Liver (tissue), 9 donors: ENCODE measurements around the gene ISM1. TPM values are rescaled to one million over a fixed set of nuclear protein-coding genes. Genes with fewer than 3 reads are reported as not detected.

Experiments used
- DNase-seq: peaks from one replicate; pipeline ENCODE4 v3.0.0-alpha.2; 2017; ENCODE audit warnings: low spot score
- H3K27ac ChIP-seq, 2 donors: one replicate each; pipeline ENCODE4 v1.7.0; 2013; ENCODE audit warnings: inconsistent platforms in 2 of 2, low read length in 2 of 2, control low read depth in 1 of 2, low read depth in 1 of 2, mild to moderate bottlenecking in 1 of 2
- H3K27me3 ChIP-seq, 4 donors: one replicate each; pipeline versions ENCODE4 v1.6.1 to v1.7.0; 2013; ENCODE audit warnings: low read length in 3 of 4, inconsistent platforms in 1 of 4, mild to moderate bottlenecking in 1 of 4, moderate library complexity in 1 of 4; ENCODE audit not compliant: control insufficient read depth in 4 of 4, insufficient read depth in 4 of 4
- H3K36me3 ChIP-seq, 4 donors: one replicate each; pipeline versions ENCODE4 v1.6.1 to v1.7.0; 2013; ENCODE audit warnings: low read length in 3 of 4, mild to moderate bottlenecking in 3 of 4, low read depth in 1 of 4, moderate library complexity in 1 of 4; ENCODE audit not compliant: control insufficient read depth in 4 of 4, insufficient read depth in 3 of 4
- H3K4me1 ChIP-seq, 4 donors: one replicate each; pipeline versions ENCODE4 v1.6.1 to v1.7.0; 2013; ENCODE audit warnings: low read length in 3 of 4, mild to moderate bottlenecking in 3 of 4, moderate library complexity in 1 of 4; ENCODE audit not compliant: control insufficient read depth in 4 of 4, insufficient read depth in 4 of 4
- H3K4me3 ChIP-seq, 3 donors: one replicate each; pipeline versions ENCODE4 v1.6.1 to v1.7.0; 2013; ENCODE audit warnings: low read length in 3 of 3, control low read depth in 1 of 3, low read depth in 1 of 3, mild to moderate bottlenecking in 1 of 3
- H3K9ac ChIP-seq, 2 donors: one replicate each; pipeline ENCODE4 v1.7.0; 2013; ENCODE audit warnings: low read length in 2 of 2, mild to moderate bottlenecking in 2 of 2, moderate library complexity in 2 of 2, control low read depth in 1 of 2, low read depth in 1 of 2
- H3K9me3 ChIP-seq, 4 donors: one replicate each; pipeline versions ENCODE4 v1.6.1 to v1.7.0; 2013; ENCODE audit warnings: low read length in 3 of 4; ENCODE audit not compliant: control insufficient read depth in 4 of 4
- ATF3 ChIP-seq: IDR thresholded peaks from 2 replicates; pipeline ENCODE4 v1.6.1; 2016; ENCODE audit warnings: antibody characterized with exemption
- EGR1 ChIP-seq, 2 donors: IDR thresholded peaks; 2 replicates each; pipeline ENCODE4 v1.6.1; 2016 to 2018; ENCODE audit warnings: antibody characterized with exemption in 2 of 2, low read depth in 2 of 2
- FOXA1 ChIP-seq: IDR thresholded peaks from 2 replicates; pipeline ENCODE4 v1.6.1; 2016; ENCODE audit warnings: antibody characterized with exemption
- FOXA2 ChIP-seq: IDR thresholded peaks from 2 replicates; pipeline ENCODE4 v1.6.1; 2016; ENCODE audit warnings: antibody characterized with exemption
- GABPA ChIP-seq, 2 donors: IDR thresholded peaks in 1 of 2; conservative IDR thresholded peaks in 1 of 2; 2 replicates each; pipeline ENCODE4 v1.6.1; 2016; ENCODE audit warnings: antibody characterized with exemption in 2 of 2, mild to moderate bottlenecking in 1 of 2, moderate library complexity in 1 of 2
- HNF4A ChIP-seq, 2 donors: conservative IDR thresholded peaks; 2 replicates each; pipeline ENCODE4 v1.6.1; 2016; ENCODE audit warnings: antibody characterized with exemption in 2 of 2, mild to moderate bottlenecking in 2 of 2
- HNF4G ChIP-seq: IDR thresholded peaks from 2 replicates; pipeline ENCODE4 v1.6.1; 2016; ENCODE audit warnings: antibody characterized with exemption
- JUND ChIP-seq, 2 donors: IDR thresholded peaks; 2 replicates each; pipeline ENCODE4 v1.6.1; 2016; ENCODE audit warnings: antibody characterized with exemption in 2 of 2
- MAX ChIP-seq: IDR thresholded peaks from 2 replicates; pipeline ENCODE4 v1.6.1; 2016; ENCODE audit warnings: antibody characterized with exemption
- NR2F2 ChIP-seq: IDR thresholded peaks from 2 replicates; pipeline ENCODE4 v1.6.1; 2016; ENCODE audit warnings: antibody characterized with exemption
- RAD21 ChIP-seq, 2 donors: IDR thresholded peaks; 2 replicates each; pipeline ENCODE4 v1.6.1; 2016; ENCODE audit warnings: antibody characterized with exemption in 2 of 2, mild to moderate bottlenecking in 2 of 2
- RXRA ChIP-seq, 2 donors: IDR thresholded peaks; 2 replicates each; pipeline ENCODE4 v1.6.1; 2017 to 2018; ENCODE audit warnings: antibody characterized with exemption in 2 of 2, mild to moderate bottlenecking in 1 of 2
- SP1 ChIP-seq: IDR thresholded peaks from 2 replicates; pipeline ENCODE4 v1.6.1; 2018; ENCODE audit warnings: antibody characterized with exemption, mild to moderate bottlenecking
- TAF1 ChIP-seq: conservative IDR thresholded peaks from 2 replicates; pipeline ENCODE4 v1.6.1; 2016; ENCODE audit warnings: antibody characterized with exemption, mild to moderate bottlenecking
- YY1 ChIP-seq: IDR thresholded peaks from 2 replicates; pipeline ENCODE4 v1.6.1; 2016; ENCODE audit warnings: antibody characterized with exemption, mild to moderate bottlenecking
- WGBS: extraction: QIAGEN DNeasy Blood & Tissue Kit; methylation state at CpG from one replicate; pipeline ENCODE4 v1.1.7; 2013; 5-methylcytosine and 5-hydroxymethylcytosine counted together
- polyA plus RNA-seq, 2 donors: library from polyadenylated mRNA; stranded (reverse) in 1 of 2; unstranded in 1 of 2; fragments of 200-250 nt in 1 of 2; fragments of >200 nt in 1 of 2; fragmentation: Nextera tagmentation in 1 of 2; extraction: Ambion mirVana in 1 of 2; gene quantifications; one replicate each; pipeline versions ENCODE4 v1.2.1 to v1.2.3, GENCODE V29; 2013 to 2015
- total RNA-seq, 2 donors: library from RNA; depleted of rRNA; stranded (reverse); fragments of >200 nt; gene quantifications; one replicate each; pipeline ENCODE4 v1.2.3, GENCODE V29; 2014
- TF ChIP-seq, protein P1 (sequence below): fragments of 150-350 bp; IDR thresholded peaks from 2 replicates; pipeline ENCODE4 v1.5.1; 2017; ENCODE audit warnings: improper control_type of control experiment, low read depth, low read length; ENCODE audit not compliant: missing input control
- TF ChIP-seq, protein P2 (sequence below): IDR thresholded peaks from 2 replicates; pipeline ENCODE4 v1.6.1; 2016; ENCODE audit warnings: antibody characterized with exemption
- TF ChIP-seq, protein P3 (sequence below): IDR thresholded peaks from 2 replicates; pipeline ENCODE4 v1.6.1; 2016; ENCODE audit warnings: antibody characterized with exemption, mild to moderate bottlenecking
- donor health status: healthy.
- donor health status: healthy.
- donor health status: healthy.
- donor health status: healthy.
- donor health status: healthy.

Gene ISM1
- total RNA-seq, result 1 to 10 TPM in 1 of 2 donors, not detected in 1; 6.4 TPM
- 1 to 10 TPM in 1 of 2 donors, under 1 TPM in 1; 0.82 to 1.2 TPM for polyA plus RNA-seq

DNA sequence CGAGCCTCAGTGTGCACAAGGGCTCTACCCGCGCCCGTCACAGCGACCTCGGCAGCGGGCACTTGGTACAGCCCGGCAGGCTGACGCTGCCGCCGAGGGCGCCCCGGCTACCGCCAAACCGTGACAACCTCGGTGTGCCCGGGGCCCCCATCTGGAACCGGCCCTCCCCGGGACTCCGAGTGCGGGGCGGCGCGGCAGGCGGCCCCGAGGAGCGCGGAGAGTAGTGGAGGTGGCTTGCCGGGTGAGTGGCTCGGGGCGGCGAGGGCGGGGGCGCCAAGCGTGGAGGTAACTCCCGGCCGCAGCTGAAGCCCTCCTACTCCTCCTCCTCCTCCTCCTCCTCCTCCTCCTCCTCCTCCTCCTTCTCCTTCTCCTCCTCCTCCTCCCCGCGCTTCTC, at the start of gene ISM1:
Gene ISM1, plus strand, starts transcription at position 371 of the 394 bp plus-strand sequence. CDS start 503 bp downstream, outside the sequence.
- H3K27ac ChIP-seq, result peak within 1 kb of the TSS; percentile 54 to 87
- no peaks in the 10 kb centered on the region for H3K36me3 ChIP-seq
- no peak for DNase-seq
- no peak for TF ChIP-seq GABPA (IDR thresholded peaks at IDR 0.05 in 1 of 2, conservative IDR thresholded peaks at IDR 0.05 in 1 of 2)
- no peak for TF ChIP-seq FOXA2
- TF ChIP-seq SP1, result no peak
- TF ChIP-seq, protein P1, sequence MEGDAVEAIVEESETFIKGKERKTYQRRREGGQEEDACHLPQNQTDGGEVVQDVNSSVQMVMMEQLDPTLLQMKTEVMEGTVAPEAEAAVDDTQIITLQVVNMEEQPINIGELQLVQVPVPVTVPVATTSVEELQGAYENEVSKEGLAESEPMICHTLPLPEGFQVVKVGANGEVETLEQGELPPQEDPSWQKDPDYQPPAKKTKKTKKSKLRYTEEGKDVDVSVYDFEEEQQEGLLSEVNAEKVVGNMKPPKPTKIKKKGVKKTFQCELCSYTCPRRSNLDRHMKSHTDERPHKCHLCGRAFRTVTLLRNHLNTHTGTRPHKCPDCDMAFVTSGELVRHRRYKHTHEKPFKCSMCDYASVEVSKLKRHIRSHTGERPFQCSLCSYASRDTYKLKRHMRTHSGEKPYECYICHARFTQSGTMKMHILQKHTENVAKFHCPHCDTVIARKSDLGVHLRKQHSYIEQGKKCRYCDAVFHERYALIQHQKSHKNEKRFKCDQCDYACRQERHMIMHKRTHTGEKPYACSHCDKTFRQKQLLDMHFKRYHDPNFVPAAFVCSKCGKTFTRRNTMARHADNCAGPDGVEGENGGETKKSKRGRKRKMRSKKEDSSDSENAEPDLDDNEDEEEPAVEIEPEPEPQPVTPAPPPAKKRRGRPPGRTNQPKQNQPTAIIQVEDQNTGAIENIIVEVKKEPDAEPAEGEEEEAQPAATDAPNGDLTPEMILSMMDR, result no peak
- TF ChIP-seq, protein P2, sequence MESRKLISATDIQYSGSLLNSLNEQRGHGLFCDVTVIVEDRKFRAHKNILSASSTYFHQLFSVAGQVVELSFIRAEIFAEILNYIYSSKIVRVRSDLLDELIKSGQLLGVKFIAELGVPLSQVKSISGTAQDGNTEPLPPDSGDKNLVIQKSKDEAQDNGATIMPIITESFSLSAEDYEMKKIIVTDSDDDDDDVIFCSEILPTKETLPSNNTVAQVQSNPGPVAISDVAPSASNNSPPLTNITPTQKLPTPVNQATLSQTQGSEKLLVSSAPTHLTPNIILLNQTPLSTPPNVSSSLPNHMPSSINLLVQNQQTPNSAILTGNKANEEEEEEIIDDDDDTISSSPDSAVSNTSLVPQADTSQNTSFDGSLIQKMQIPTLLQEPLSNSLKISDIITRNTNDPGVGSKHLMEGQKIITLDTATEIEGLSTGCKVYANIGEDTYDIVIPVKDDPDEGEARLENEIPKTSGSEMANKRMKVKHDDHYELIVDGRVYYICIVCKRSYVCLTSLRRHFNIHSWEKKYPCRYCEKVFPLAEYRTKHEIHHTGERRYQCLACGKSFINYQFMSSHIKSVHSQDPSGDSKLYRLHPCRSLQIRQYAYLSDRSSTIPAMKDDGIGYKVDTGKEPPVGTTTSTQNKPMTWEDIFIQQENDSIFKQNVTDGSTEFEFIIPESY, result no peak
- TF ChIP-seq ATF3, result no peak
- TF ChIP-seq, protein P3, sequence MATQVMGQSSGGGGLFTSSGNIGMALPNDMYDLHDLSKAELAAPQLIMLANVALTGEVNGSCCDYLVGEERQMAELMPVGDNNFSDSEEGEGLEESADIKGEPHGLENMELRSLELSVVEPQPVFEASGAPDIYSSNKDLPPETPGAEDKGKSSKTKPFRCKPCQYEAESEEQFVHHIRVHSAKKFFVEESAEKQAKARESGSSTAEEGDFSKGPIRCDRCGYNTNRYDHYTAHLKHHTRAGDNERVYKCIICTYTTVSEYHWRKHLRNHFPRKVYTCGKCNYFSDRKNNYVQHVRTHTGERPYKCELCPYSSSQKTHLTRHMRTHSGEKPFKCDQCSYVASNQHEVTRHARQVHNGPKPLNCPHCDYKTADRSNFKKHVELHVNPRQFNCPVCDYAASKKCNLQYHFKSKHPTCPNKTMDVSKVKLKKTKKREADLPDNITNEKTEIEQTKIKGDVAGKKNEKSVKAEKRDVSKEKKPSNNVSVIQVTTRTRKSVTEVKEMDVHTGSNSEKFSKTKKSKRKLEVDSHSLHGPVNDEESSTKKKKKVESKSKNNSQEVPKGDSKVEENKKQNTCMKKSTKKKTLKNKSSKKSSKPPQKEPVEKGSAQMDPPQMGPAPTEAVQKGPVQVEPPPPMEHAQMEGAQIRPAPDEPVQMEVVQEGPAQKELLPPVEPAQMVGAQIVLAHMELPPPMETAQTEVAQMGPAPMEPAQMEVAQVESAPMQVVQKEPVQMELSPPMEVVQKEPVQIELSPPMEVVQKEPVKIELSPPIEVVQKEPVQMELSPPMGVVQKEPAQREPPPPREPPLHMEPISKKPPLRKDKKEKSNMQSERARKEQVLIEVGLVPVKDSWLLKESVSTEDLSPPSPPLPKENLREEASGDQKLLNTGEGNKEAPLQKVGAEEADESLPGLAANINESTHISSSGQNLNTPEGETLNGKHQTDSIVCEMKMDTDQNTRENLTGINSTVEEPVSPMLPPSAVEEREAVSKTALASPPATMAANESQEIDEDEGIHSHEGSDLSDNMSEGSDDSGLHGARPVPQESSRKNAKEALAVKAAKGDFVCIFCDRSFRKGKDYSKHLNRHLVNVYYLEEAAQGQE, result no peak
- no peak for TF ChIP-seq YY1
- H3K27me3 ChIP-seq, result no peaks in the 10 kb centered on the region
- under 1% methylated on average over 37 of the region's 39 CpGs for WGBS
- peak within 1 kb of the TSS; percentile 55 to 92 (median 68) for H3K4me3 ChIP-seq
- no peaks in the 10 kb centered on the region for H3K9me3 ChIP-seq
- peaks cover 7 to 36% (median 29%) of the 10 kb centered on the region in 4 donors for H3K4me1 ChIP-seq
- H3K9ac ChIP-seq, result no peak within 1 kb of the TSS

GRCh38 chr20:13173201-13173600, 47.9 kb upstream of the ISM1 start:
- no peak overlapping the region for H3K4me3 ChIP-seq
- no peaks in the 10 kb centered on the region for H3K4me1 ChIP-seq
- no peaks in the 10 kb centered on the region for H3K27me3 ChIP-seq
- peaks cover 0 to 1% (median 0%) of the 10 kb centered on the region in 4 donors for H3K36me3 ChIP-seq
- DNase-seq, result no peak
- H3K9me3 ChIP-seq, result no peaks in the 10 kb centered on the region
- H3K9ac ChIP-seq, result no peak overlapping the region
- no peak overlapping the region for H3K27ac ChIP-seq
- WGBS, result 89% methylated on average over 2 of the region's 2 CpGs
- TF ChIP-seq FOXA1 (no peak), FOXA2 (no peak), MAX (no peak), HNF4G (no peak), NR2F2 (no peak), EGR1 (IDR thresholded peaks at IDR 0.05; ENCODE audit: low read depth in 2 of 2) (no peak), YY1 (no peak), TAF1 (no peak), SP1 (no peak), JUND (IDR thresholded peaks at IDR 0.05) (no peak), GABPA (IDR thresholded peaks at IDR 0.05 in 1 of 2, conservative IDR thresholded peaks at IDR 0.05 in 1 of 2) (no peak), HNF4A (conservative IDR thresholded peaks at IDR 0.05) (no peak), RXRA (IDR thresholded peaks at IDR 0.05) (no peak), ATF3 (no peak), RAD21 (IDR thresholded peaks at IDR 0.05) (no peak)
- TF ChIP-seq, protein P1, result no peak
- TF ChIP-seq, protein P2, result no peak
